ENCODE measurements around the gene RNF175. TPM values are rescaled to one million over a fixed set of nuclear protein-coding genes. Genes with fewer than 3 reads are reported as not detected.

The RNF175 gene
- total RNA-seq, 1 donor from 2014 or later, result not detected

DNA sequence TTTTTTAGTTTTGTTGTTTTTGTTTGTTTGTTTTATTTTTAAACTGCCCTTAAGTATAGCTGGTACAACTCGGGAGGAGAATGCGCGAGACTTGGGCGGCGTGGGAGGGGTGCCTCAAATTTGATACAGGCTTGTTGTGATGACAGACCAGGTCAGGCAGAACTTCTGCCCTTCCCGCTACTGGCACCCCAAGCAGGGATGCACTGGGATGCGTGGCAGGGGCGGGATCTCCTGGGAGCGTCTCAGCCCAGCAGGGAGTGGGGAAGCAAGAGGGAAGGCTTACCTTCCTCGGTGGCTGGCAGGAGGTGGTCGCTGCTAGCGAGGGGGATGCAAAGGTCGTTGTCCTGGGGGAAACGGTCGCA lies 28.2 kb upstream of the RNF175 start:
- intact Hi-C loops (cut with DNase I), result loop anchor here (10.0 kb wide), 1 partner anchor 527 kb away; no protein-coding TSS in a partner anchor
- Histone ChIP-seq H3K4me1 (peaks cover 6 to 33% of the 10 kb centered on the region in 2 donors), H3K36me3 (no peaks in the 10 kb centered on the region), H3K27ac (no peak overlapping the region), H3K4me3 (peak overlapping the region; percentile 45 to 62), H3K9me3 (no peaks in the 10 kb centered on the region), H3K27me3 (peaks cover 28% of the 10 kb centered on the region)
- DNase-seq (ENCODE audit: low spot score in 2 of 2), result no peak
- TF ChIP-seq, protein P1, sequence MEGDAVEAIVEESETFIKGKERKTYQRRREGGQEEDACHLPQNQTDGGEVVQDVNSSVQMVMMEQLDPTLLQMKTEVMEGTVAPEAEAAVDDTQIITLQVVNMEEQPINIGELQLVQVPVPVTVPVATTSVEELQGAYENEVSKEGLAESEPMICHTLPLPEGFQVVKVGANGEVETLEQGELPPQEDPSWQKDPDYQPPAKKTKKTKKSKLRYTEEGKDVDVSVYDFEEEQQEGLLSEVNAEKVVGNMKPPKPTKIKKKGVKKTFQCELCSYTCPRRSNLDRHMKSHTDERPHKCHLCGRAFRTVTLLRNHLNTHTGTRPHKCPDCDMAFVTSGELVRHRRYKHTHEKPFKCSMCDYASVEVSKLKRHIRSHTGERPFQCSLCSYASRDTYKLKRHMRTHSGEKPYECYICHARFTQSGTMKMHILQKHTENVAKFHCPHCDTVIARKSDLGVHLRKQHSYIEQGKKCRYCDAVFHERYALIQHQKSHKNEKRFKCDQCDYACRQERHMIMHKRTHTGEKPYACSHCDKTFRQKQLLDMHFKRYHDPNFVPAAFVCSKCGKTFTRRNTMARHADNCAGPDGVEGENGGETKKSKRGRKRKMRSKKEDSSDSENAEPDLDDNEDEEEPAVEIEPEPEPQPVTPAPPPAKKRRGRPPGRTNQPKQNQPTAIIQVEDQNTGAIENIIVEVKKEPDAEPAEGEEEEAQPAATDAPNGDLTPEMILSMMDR (IDR thresholded peaks at IDR 0.05), result no peak

DNA sequence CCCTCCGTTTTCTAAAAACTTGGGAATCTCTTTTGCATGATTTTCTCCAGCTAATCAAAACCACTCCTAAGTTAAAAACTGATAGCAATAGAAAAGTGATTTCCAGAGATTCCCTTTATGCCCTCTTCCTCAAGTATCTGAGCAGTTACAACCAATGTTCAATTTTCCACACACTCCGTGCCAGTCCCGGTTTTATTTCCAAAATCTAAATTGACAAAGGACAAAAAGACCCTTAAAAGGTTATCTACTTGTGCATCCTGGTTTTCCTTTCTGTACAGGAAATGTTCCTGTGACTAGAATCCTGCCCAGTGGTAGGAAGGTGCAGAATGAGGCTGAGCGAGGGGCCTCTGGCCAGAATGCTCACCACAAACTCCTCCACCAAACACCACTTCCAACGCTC lies 27.8 kb upstream of the RNF175 start:
- H3K4me3 ChIP-seq, result no peak overlapping the region
- peaks cover 28% of the 10 kb centered on the region for H3K27me3 ChIP-seq
- intact Hi-C loops (cut with DNase I), result loop anchor here (10.0 kb wide), 1 partner anchor 527 kb away; no protein-coding TSS in a partner anchor
- TF ChIP-seq, protein P1 (IDR thresholded peaks at IDR 0.05), result no peak
- H3K9me3 ChIP-seq, result no peaks in the 10 kb centered on the region
- no peak overlapping the region for H3K27ac ChIP-seq
- peaks cover 6 to 33% of the 10 kb centered on the region in 2 donors for H3K4me1 ChIP-seq
- no peaks in the 10 kb centered on the region for H3K36me3 ChIP-seq
- no peak for DNase-seq (ENCODE audit: low spot score in 2 of 2)

DNA sequence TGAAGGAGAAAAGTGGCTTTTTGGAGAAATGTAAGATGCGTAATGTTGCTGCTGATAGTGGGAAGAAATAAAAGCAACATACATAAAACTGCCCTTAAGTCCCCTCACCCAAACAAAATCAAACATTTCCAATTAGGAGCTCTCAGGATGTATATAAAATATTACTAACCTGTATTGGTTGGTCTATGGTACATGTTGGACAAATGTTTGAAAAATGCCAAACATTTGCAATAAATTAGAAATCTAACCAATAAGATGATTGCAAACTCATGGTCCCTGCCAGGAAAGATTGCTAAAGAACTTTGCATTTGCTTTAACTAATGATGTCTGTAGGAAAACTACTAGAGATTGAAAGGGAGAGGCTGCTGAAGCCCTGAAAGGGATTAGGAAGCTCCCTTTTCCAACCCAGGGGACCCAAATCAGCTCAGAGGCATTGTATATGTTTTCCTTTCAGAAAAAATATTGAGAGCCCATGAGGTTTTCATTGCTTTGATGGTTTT lies 27.3 kb upstream of the RNF175 start:
- intact Hi-C loops (cut with DNase I), result loop anchor here (10.0 kb wide), 1 partner anchor 528 kb away; no protein-coding TSS in a partner anchor
- Histone ChIP-seq H3K27ac (no peak overlapping the region), H3K4me3 (no peak overlapping the region), H3K36me3 (no peaks in the 10 kb centered on the region), H3K9me3 (no peaks in the 10 kb centered on the region), H3K27me3 (peaks cover 28% of the 10 kb centered on the region), H3K4me1 (peaks cover 6 to 29% of the 10 kb centered on the region in 2 donors)
- TF ChIP-seq, protein P1 (IDR thresholded peaks at IDR 0.05), result no peak
- DNase-seq (ENCODE audit: low spot score in 2 of 2), result no peak

DNA sequence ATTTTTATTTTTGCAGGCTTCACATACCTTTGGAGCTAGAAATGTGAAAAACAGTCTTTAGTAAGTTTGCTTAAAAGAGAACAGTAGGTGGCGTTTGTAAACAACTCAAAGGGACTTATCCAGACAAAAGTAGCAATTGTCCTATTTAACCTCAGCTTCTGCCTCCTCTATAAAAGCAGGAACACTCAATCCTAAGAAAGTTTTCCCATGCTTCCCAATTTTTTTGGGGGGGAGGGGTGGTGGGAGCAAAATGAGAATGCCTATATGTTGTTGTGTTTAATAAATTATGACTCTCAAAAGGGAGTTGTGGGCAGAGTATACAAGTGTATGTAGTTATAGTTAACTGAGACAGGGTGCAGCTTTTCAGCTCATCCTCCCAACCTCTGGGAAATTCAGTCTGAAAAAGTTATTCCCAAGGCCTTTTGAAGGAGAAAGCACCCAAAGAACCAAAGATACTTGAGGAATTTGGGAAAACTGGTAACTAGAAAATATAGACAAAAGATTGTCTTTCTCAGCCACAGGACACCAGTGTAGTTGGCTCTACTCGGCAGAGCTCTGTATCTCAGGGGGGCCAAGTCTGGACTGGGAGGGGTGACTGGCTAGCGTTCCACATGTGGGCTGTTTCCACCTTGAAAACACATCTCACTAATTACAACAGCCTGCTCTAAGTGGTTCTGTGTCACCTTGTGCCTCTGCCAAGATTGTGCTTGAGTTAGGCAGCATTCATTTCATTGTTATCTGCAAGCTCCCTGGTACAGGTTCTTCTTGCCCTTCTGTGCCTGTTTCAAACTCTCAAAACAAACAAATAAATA lies 26.3 kb upstream of the RNF175 start:
- no peak for DNase-seq (ENCODE audit: low spot score in 2 of 2)
- Histone ChIP-seq H3K27ac (no peak overlapping the region), H3K4me3 (no peak overlapping the region), H3K4me1 (peaks cover 4 to 19% of the 10 kb centered on the region in 2 donors), H3K9me3 (no peaks in the 10 kb centered on the region), H3K27me3 (peaks cover 23% of the 10 kb centered on the region), H3K36me3 (no peaks in the 10 kb centered on the region)
- TF ChIP-seq, protein P1 (IDR thresholded peaks at IDR 0.05), result peak in 1 of 3 experiments; percentile 14
- intact Hi-C loops (cut with DNase I), result loop anchor here (10.0 kb wide), 1 partner anchor 529 kb away; no protein-coding TSS in a partner anchor

DNA sequence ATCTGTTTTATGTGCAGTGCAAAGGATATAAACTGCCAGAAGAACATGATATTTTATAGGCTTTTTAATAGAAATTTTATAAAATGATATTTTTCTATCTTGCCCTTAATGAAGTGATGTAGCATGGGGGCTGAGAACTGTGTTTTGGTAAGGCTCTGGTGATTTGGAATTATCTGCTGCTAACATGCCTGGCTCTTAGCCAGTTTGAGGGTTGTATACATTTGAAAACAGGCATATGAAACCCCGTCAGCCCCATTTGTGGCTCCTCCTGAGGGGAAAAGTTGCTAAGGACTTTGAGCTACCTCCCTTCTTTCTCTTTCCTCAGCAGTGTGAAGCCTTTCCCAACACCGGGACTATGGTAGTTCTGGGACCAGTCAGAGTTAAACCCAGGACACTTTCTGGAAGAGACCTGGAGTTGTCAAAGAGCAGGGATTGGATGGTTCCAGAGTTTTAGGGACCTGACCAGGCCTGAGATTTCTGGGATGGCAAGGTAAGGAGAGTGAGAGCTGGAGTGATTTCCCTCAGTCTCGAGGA lies 24.4 kb upstream of the RNF175 start:
- Histone ChIP-seq H3K4me3 (no peak overlapping the region), H3K36me3 (no peaks in the 10 kb centered on the region), H3K27me3 (peaks cover 10% of the 10 kb centered on the region), H3K9me3 (no peaks in the 10 kb centered on the region), H3K4me1 (peaks cover 0 to 8% of the 10 kb centered on the region in 2 donors), H3K27ac (no peak overlapping the region)
- TF ChIP-seq, protein P1 (IDR thresholded peaks at IDR 0.05), result no peak
- intact Hi-C loops (cut with DNase I), result loop anchor here (10.0 kb wide), 1 partner anchor 531 kb away; no protein-coding TSS in a partner anchor
- DNase-seq (ENCODE audit: low spot score in 2 of 2), result no peak

Measured in ascending aorta (tissue), 2 donors.